Hypothalamus (tissue), 51 donors: ENCODE data around the gene MMAA.
A peak's percentile ranks its signal among the peaks of the same experiment; 100 is the strongest.
"Not testable (repeated sequence)": the region's sequence is repeated elsewhere in the genome, so short reads cannot be mapped to it uniquely, and the experiment has no call there.

Source experiments
- DNase-seq, 51 donors: peaks; one replicate each; lab custom pipeline; 2025; lab: John Stamatoyannopoulos, UW

Gene MMAA

DNA sequence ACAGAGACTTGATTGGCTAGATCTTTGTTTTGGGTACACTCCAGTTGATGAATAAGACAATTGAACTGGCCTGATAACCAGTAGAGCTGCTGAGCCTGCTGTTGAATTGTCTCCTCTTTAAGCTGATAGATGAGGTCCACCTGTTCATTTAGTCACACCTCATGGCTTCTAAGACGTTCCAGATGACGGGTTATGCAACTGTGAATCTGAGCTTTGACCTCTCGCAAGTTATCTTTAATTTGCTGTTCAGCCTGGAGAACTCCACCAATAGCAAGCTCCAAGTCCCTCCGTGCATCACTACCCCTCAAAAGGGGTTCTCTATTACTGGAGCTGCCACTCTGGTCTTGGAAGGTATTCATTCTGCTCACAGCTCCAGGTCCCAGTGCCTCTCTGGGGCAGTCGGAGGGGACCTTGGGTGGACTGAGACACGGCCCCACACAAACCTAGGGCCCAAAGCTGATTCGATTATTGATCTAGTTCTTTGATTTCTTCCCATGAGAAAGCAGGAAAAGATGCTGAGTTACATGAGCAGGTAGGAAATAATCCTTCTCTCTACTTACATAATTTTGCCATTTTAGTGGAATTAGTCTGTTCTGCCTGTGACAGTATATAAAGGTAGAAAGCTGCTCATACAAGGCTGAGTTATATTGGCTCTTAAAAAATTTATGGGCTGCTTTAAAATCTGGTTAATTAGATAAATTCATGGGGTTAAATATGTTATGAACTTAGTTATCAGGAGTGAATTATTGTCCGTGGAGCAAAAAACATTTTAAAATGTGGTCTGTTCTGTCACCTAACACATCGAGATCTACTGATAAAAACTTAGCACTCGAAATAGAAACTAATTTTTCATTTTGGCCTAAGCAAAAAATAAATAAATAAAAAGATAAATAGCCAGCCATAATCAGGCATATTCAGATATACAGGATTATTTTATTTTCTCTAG is 6.8 kb downstream of the MMAA start:
- no peak for DNase-seq

DNA sequence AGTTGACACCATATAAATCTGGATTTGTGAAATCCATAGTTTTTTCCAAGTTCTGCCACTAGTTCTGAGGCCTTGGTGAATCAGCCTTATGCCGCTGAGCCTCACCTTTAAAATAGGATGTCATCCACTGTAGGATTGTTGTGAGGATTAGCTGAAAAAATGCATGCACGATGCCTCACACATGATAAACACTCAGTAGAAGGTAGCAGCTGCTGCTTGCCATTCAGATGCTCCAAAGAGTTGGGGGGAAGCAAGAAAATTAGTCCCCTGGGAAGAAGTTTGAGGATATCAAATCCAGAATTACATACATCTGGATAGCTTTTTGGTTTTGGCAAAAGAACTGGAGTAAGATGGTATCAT is 7.4 kb downstream of the MMAA start:
- DNase-seq, result no peak

DNA sequence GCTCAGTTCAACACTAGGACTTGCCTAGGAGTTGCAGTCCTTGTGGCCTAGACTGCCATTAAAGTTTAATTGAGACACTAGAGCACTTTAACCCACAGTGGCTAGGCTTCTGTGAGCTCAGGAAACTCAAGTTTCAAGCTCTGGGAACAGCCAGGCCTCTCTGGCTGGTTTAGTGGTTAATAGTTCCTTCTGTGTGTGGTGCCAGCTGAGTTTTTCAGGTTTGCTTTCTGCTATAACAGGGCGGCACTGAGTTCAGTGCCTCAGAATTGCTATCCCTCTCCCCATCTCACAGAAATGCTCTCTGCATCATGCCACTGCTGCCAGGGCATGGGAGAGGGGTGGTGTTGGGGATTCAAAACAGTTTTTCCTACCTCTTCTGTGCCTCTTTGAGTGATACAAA is 15.9 kb downstream of the MMAA start:
- DNase-seq, result no peak

DNA sequence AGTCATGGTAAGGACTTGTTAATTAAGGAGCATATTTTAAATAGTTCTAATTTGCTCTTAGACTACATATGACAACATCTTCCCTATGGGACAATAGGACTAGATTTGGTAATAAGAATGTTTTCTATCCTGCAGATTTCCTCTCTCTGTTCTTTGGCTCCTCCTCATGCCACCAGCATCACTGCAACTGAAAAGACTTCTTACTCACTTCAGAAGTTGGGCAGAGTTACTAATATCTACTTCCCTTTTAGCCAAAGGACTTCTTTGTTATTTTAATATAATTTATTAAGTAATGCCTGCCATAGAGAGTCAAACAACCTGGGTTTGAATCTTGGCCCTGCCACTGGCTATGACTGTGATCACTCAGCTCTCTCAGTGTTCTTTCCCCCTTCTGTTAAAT is 16.4 kb downstream of the MMAA start:
- DNase-seq, result no peak

DNA sequence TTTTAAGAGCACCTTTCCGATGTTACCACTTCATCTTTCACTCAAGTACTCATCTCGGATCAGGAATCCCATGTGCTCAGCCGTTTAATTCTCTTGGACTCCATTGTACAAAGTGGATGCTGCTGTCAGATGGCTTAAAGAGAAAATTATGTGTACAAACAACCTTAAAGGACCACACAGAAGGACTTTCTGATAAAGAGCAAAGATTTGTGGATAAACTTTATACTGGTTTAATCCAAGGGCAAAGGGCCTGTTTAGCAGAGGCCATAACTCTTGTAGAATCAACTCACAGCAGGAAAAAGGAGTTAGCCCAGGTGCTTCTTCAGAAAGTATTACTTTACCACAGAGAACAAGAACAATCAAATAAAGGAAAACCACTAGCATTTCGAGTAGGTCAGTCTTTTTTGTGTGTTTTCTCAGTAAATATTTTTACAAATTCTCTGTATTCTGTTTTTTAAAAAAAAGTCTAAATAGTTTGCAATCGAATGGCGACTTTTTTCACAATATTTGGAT is 20.1 kb downstream of the MMAA start:
- no peak for DNase-seq

DNA sequence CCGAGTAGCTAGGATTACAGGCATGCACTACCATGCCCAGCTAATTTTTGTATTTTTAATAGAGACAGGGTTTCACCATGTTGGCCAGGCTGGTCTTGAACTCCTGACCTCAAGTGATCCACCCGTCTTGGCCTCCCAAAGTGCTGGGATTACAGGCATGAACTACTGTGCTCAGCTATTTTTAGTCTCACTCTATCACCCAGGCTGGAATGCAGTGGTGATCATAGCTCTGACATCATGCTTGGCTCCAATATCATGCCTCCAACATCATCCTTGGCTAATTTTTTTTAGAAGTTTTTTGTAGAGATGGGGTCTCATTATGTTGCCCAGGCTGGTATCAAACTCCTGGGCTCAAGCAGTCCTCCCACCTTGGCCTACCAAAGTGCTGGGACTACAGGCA is 21.1 kb downstream of the MMAA start:
- not testable (repeated sequence) for DNase-seq

DNA sequence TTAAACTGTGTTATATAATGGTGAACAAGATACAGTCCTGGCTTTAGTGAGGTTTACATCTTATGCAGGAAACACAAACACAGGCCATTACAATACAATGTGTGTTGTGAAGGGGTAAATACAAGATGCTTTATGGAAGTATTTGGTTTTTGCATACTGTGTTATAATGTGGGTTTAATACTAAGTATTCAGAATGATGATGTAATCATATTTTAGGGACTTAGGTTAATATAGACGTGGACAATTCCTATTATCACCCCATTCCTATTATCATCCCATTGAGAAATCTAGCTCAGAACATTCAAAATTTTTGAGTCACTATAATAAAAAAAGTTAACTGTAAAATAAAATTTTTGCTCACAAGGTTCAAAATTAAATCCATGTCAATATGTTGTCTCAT is 24.1 kb downstream of the MMAA start:
- DNase-seq, result no peak

DNA sequence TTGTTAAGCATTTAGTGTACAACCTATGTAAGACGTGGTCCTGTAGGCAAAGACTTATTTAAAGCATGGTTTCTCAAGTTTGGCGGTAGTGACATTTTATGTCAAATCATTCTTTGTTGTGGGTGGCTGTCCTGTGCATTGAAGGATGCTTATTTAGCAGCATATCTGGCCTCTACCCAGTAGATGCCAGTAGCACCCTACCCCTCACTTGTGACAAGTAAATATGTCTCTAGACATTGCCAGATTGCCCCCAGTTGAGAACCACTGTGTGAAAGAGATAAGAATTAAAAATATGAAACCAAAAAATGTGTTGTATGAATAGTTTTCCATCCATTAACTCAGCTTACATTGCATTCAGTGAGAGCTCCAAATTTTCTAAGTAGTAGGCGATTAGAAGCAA is 25.5 kb downstream of the MMAA start:
- DNase-seq, result no peak

- no peak for DNase-seq
Measured at GRCh38 chr4:145656156-145656555, 37.0 kb downstream of the MMAA start.

- no peak for DNase-seq
Measured at GRCh38 chr4:145660064-145660463, 40.9 kb downstream of the MMAA start.

- no peak for DNase-seq
Measured at GRCh38 chr4:145663194-145663593, 44.0 kb downstream of the MMAA start.

GRCh38 chr4:145665773-145666172 is 46.6 kb downstream of the MMAA start:
- no peak for DNase-seq

GRCh38 chr4:145670422-145670821 is 51.2 kb downstream of the MMAA start:
- no peak for DNase-seq

DNA sequence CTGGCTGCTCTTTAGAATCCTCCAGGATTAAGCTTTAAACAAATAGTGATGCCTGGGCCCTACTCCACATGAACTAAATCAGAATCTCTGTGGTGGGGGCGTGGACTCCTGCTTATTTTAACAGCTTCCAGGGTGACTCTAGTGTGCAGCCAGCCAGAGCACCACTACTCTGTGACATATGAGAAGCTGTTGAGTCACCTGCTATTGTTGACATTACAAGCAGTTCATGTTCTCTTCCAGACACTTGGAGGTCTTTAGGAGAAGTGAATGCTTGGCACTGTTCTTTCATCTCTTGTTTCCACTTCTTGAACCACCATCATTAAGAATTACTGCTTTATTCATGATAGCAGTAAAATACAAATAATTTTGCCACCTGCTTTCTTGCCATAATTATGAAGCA is 60.3 kb downstream of the MMAA start:
- DNase-seq, result peak in 3 of 51 donors; percentile 2 to 22 (median 19)

DNA sequence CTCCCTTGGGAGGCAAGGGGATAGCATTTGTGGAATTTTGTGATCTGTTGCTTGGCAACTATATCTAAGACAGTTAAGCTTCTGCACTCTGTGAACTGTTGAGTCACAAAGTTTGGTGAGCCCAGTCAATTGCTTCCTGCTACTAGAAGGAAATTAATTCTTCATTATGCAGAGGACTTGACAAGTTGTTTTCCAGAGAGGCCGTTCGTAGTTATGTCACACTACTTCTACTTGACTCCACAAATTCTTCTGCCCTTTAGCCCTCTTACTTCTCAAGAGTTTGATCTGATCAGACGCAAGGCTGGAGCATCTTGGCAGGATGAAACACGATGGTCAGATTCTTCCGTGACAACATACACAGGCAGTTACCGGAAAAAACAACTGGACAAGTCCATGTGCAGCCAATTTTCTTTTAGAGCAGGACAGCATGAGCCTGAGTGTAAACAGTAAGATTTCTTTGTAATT is 60.8 kb downstream of the MMAA start, which contains the start of gene C4orf51:
TSS of gene C4orf51 (plus strand) at position 156 of the 465 bp plus-strand sequence. CDS start at position 214, 58 bp downstream.
- DNase-seq, result no peak

GRCh38 chr4:145680902-145681301 is 61.7 kb downstream of the MMAA start:
- no peak for DNase-seq

DNA sequence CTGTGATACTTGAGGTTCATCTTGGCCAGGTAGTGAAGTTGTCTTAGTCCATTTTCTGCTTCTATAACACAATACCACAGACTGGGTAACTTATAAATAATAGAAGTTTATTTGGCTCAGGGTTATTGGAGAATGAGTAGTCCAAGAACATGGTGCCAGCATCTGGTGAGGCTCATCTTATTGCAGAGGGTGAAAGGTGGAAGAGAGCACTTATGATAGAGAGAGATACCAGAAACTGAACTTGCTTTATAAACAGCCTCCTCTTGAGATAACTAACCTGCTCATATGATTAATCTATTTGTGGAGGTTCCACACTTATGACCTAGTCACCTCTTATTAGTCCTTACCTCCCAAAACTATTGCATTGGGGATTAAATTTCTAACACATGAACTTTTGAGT is 62.3 kb downstream of the MMAA start:
- DNase-seq, result no peak

GRCh38 chr4:145681956-145682355 is 62.8 kb downstream of the MMAA start:
- DNase-seq, result no peak

- no peak for DNase-seq
Measured at GRCh38 chr4:145686991-145687390, 67.8 kb downstream of the MMAA start.

DNA sequence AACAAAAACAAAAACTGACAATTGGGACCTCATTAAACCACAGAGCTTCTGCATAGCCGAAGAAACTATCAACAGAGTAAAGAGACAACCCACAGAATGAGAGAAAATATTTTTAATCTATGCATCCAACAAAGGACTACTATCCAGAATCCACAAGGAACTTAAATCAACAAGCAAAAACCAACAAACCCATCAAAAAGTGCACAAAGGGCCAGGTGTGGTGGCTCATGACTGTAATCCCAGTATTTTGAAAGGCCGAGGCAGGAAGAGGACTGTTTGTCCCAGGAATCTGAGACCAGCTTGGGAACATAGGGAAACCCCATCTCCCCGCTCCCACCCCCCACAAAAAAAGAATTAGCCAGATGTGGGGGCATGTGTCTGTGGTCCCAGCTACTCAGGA is 71.4 kb downstream of the MMAA start:
- no peak for DNase-seq

GRCh38 chr4:145691416-145691815 is 72.2 kb downstream of the MMAA start:
- not testable (repeated sequence) for DNase-seq

DNA sequence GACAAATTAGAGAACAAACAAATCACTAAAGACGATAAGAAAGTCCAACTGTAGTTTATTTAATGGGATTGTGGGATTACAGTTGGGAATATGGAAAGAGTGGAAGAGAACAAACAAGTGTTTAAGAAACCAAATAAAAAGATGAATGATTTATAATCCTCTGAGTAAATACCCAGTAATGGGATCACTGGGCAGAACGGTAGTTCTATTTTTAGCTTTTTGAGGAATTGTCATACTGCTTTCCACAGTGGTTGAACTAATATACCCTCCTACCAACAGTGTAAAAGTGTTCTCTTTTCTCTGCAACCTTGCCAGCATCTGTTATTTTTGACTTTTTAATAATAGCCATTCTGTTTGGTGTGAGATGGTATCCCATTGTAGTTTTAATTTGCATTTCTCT is 75.7 kb downstream of the MMAA start:
- no peak for DNase-seq
